HEK293T (cell line): ENCODE data around the gene RNF144B.
"Not testable (repeated sequence)": the region's sequence is repeated elsewhere in the genome, so short reads cannot be mapped to it uniquely, and the experiment has no call there.

Source experiments
- CTCF ChIA-PET: fragments of 350-600 bp; formaldehyde crosslinking; extraction: SDS; loops from one replicate; lab custom pipeline; 2021; ENCODE audit warnings: antibody characterized with exemption, inconsistent platforms; lab: Yijun Ruan, JAX
- POLR2A ChIA-PET: fragments of 350-600 bp; formaldehyde crosslinking; extraction: SDS; loops from one replicate; lab custom pipeline; 2020; ENCODE audit warnings: antibody characterized with exemption, inconsistent platforms; lab: Yijun Ruan, JAX
- DNase-seq: peaks from one replicate; pipeline ENCODE4 v3.0.0; 2012; ENCODE audit warnings: mixed read lengths; ENCODE audit errors: extremely low spot score
- ARNT ChIP-seq: fragments of 450-650 bp; IDR thresholded peaks from 2 replicates; pipeline ENCODE4 v1.6.1; 2017; ENCODE audit warnings: mild to moderate bottlenecking
- BHLHE40 ChIP-seq: fragments of 450-650 bp; IDR thresholded peaks from 2 replicates; pipeline ENCODE4 v1.6.1; 2016; ENCODE audit warnings: mild to moderate bottlenecking, moderate library complexity, borderline replicate concordance
- CTBP1 ChIP-seq: fragments of 450-650 bp; IDR thresholded peaks from 2 replicates; pipeline ENCODE4 v1.6.1; 2016; ENCODE audit warnings: borderline replicate concordance
- ELF4 ChIP-seq: fragments of 450-650 bp; IDR thresholded peaks from 2 replicates; pipeline ENCODE4 v1.6.1; 2017; ENCODE audit warnings: antibody characterized with exemption
- FOXA1 ChIP-seq: fragments of 450-650 bp; IDR thresholded peaks from 2 replicates; pipeline ENCODE4 v1.6.1; 2016; ENCODE audit warnings: mild to moderate bottlenecking
- FOXK2 ChIP-seq: fragments of 450-650 bp; IDR thresholded peaks from 2 replicates; pipeline ENCODE4 v1.6.1; 2016; ENCODE audit warnings: mild to moderate bottlenecking
- FOXM1 ChIP-seq: fragments of 450-650 bp; IDR thresholded peaks from 2 replicates; pipeline ENCODE4 v1.6.1; 2017; ENCODE audit warnings: mild to moderate bottlenecking, borderline replicate concordance
- HDGF ChIP-seq: fragments of 450-650 bp; IDR thresholded peaks from 2 replicates; pipeline ENCODE4 v1.6.1; 2017; ENCODE audit warnings: antibody characterized with exemption, borderline replicate concordance
- L3MBTL2 ChIP-seq: fragments of 450-650 bp; conservative IDR thresholded peaks from 2 replicates; pipeline ENCODE4 v1.6.1; 2016; ENCODE audit warnings: mild to moderate bottlenecking
- LEF1 ChIP-seq: fragments of 450-650 bp; IDR thresholded peaks from 2 replicates; pipeline ENCODE4 v1.6.1; 2017; ENCODE audit warnings: mild to moderate bottlenecking, borderline replicate concordance
- NFRKB ChIP-seq: fragments of 450-650 bp; IDR thresholded peaks from 2 replicates; pipeline ENCODE4 v1.6.1; 2016; ENCODE audit warnings: mild to moderate bottlenecking, moderate library complexity
- PKNOX1 ChIP-seq: fragments of 450-650 bp; IDR thresholded peaks from 2 replicates; pipeline ENCODE4 v1.6.1; 2016
- SP1 ChIP-seq: fragments of 450-650 bp; IDR thresholded peaks from 2 replicates; pipeline ENCODE4 v1.6.1; 2017
- SUZ12 ChIP-seq: fragments of 450-650 bp; IDR thresholded peaks from 2 replicates; pipeline ENCODE4 v1.6.1; 2016; ENCODE audit warnings: mild to moderate bottlenecking
- TARDBP ChIP-seq: fragments of 450-650 bp; IDR thresholded peaks from 2 replicates; pipeline ENCODE4 v1.6.1; 2016
- ZNF384 ChIP-seq: fragments of 450-650 bp; IDR thresholded peaks from 2 replicates; pipeline ENCODE4 v1.6.1; 2016

The RNF144B gene

GRCh38 chr6:18445228-18445627 is 58.1 kb downstream of the RNF144B start:
- DNase-seq: no peak
- CTCF ChIA-PET: no interaction called here
- TF ChIP-seq LEF1 (no peak), FOXK2 (no peak), CTBP1 (no peak), ELF4 (no peak), PKNOX1 (no peak), ZNF384 (no peak)
- POLR2A ChIA-PET: no interaction called here

GRCh38 chr6:18446771-18447170 is 59.6 kb downstream of the RNF144B start:
- CTCF ChIA-PET: no interaction called here
- POLR2A ChIA-PET: no interaction called here
- no peak for TF ChIP-seq ELF4
- no peak for TF ChIP-seq FOXK2
- no peak for TF ChIP-seq SP1
- TF ChIP-seq NFRKB: no peak
- TF ChIP-seq LEF1: no peak
- no peak for TF ChIP-seq L3MBTL2
- TF ChIP-seq SUZ12: no peak
- no peak for TF ChIP-seq ARNT
- no peak for TF ChIP-seq FOXM1
- no peak for TF ChIP-seq FOXA1

GRCh38 chr6:18447552-18447951 is 60.4 kb downstream of the RNF144B start:
- CTCF ChIA-PET: no interaction called here
- no peak for DNase-seq
- TF ChIP-seq HDGF (no peak), ZNF384 (no peak), ELF4 (no peak), L3MBTL2 (no peak)
- POLR2A ChIA-PET: no interaction called here

More at GRCh38 chr6:18446771-18447170, 59.6 kb downstream of the RNF144B start:
- DNase-seq: no peak

GRCh38 chr6:18451756-18452155 is 64.6 kb downstream of the RNF144B start:
- ChIA-PET CTCF (no interaction called here), POLR2A (no interaction called here)
- DNase-seq: no peak
- TF ChIP-seq LEF1: no peak
- no peak for TF ChIP-seq FOXK2
- TF ChIP-seq CTBP1: no peak
- no peak for TF ChIP-seq L3MBTL2
- TF ChIP-seq FOXA1: no peak
- no peak for TF ChIP-seq BHLHE40

GRCh38 chr6:18454446-18454845 is 67.3 kb downstream of the RNF144B start:
- TF ChIP-seq SUZ12: no peak
- no peak for TF ChIP-seq PKNOX1
- no peak for TF ChIP-seq BHLHE40
- TF ChIP-seq ZNF384: no peak
- no peak for TF ChIP-seq ARNT
- no peak for TF ChIP-seq L3MBTL2
- no peak for TF ChIP-seq CTBP1
- no peak for TF ChIP-seq TARDBP
- no peak for TF ChIP-seq FOXM1
- TF ChIP-seq SP1: no peak
- no peak for TF ChIP-seq FOXK2
- no peak for DNase-seq
- POLR2A ChIA-PET: no interaction called here
- CTCF ChIA-PET: no interaction called here

- no peak for DNase-seq
- POLR2A ChIA-PET: no interaction called here
- CTCF ChIA-PET: interaction anchor here (0.8 kb wide), 1 partner anchor 70 kb away, joined by 4 read pairs; the partner anchor contains the start of gene RNF144B
- no peak for TF ChIP-seq ELF4
- TF ChIP-seq SP1: no peak
- no peak for TF ChIP-seq ARNT
- TF ChIP-seq LEF1: no peak
- TF ChIP-seq ZNF384: no peak
- TF ChIP-seq TARDBP: no peak
- TF ChIP-seq L3MBTL2: no peak
- TF ChIP-seq CTBP1: no peak
- no peak for TF ChIP-seq BHLHE40
- no peak for TF ChIP-seq FOXK2
- no peak for TF ChIP-seq FOXA1
- no peak for TF ChIP-seq SUZ12
- TF ChIP-seq FOXM1: no peak
- TF ChIP-seq PKNOX1: no peak
- TF ChIP-seq NFRKB: no peak
Observed at GRCh38 chr6:18457065-18457737, 70.1 kb downstream of the RNF144B start.

GRCh38 chr6:18458086-18458485 is 70.9 kb downstream of the RNF144B start:
- DNase-seq, POLR2A ChIA-PET, CTCF ChIA-PET: not testable (repeated sequence)
